H9 (cell line): ENCODE data around the gene SMIM3. TPM values are rescaled to one million over a fixed set of nuclear protein-coding genes. Genes with fewer than 3 reads are reported as not detected.

ENCODE experiments used
- DNase-seq: peaks from one replicate; pipeline ENCODE4 v3.0.0-alpha.2; 2017
- H2AFZ ChIP-seq: one replicate; pipeline ENCODE4 v1.6.1; 2013; ENCODE audit warnings: mild to moderate bottlenecking, low read length, control low read depth, moderate library complexity
- H2AK5ac ChIP-seq: 2 replicates; pipeline ENCODE4 v1.6.1; 2013; ENCODE audit warnings: low read length, control low read depth, mixed read lengths; ENCODE audit not compliant: insufficient read length
- H2BK120ac ChIP-seq: one replicate; pipeline ENCODE4 v1.6.1; 2013; ENCODE audit warnings: low read depth, mild to moderate bottlenecking, low read length, control low read depth, inconsistent platforms; ENCODE audit not compliant: poor library complexity, severe bottlenecking
- H2BK12ac ChIP-seq: 2 replicates; pipeline ENCODE4 v1.6.1; 2013; ENCODE audit warnings: low read length, control low read depth, mixed read lengths, low read depth; ENCODE audit not compliant: insufficient read length
- H2BK15ac ChIP-seq: 2 replicates; pipeline ENCODE4 v1.6.1; 2013; ENCODE audit warnings: low read depth, low read length, control low read depth
- H2BK20ac ChIP-seq: one replicate; pipeline ENCODE4 v1.6.1; 2013; ENCODE audit warnings: low read depth, mild to moderate bottlenecking, low read length, control low read depth, inconsistent platforms; ENCODE audit not compliant: poor library complexity, severe bottlenecking
- H2BK5ac ChIP-seq: 2 replicates; pipeline ENCODE4 v1.6.1; 2013; ENCODE audit warnings: low read length, control low read depth, mixed read lengths; ENCODE audit not compliant: insufficient read length
- H3K14ac ChIP-seq: 2 replicates; pipeline ENCODE4 v1.6.1; 2013; ENCODE audit warnings: low read length, control low read depth; ENCODE audit not compliant: insufficient read depth
- H3K18ac ChIP-seq: 2 replicates; pipeline ENCODE4 v1.6.1; 2013; ENCODE audit warnings: low read depth, mild to moderate bottlenecking, mixed read lengths, low read length, control low read depth; ENCODE audit not compliant: insufficient read length
- H3K23ac ChIP-seq: 2 replicates; pipeline ENCODE4 v1.6.1; 2013; ENCODE audit warnings: low read length, control low read depth, mixed read lengths, low read depth; ENCODE audit not compliant: insufficient read length
- H3K23me2 ChIP-seq: 2 replicates; pipeline ENCODE4 v1.6.1; 2013; ENCODE audit warnings: low read depth, mild to moderate bottlenecking, mixed read lengths, low read length, control low read depth; ENCODE audit not compliant: insufficient read length, poor library complexity, severe bottlenecking
- H3K27ac ChIP-seq: 2 replicates; pipeline ENCODE4 v1.5.1; 2013; ENCODE audit warnings: low read length, control low read depth, mixed read lengths, low read depth; ENCODE audit not compliant: insufficient read length
- H3K27me3 ChIP-seq: 2 replicates; pipeline ENCODE4 v1.6.1; 2013; ENCODE audit warnings: low read length, control low read depth, inconsistent platforms; ENCODE audit not compliant: insufficient read depth
- H3K4ac ChIP-seq: 2 replicates; pipeline ENCODE4 v1.6.1; 2013; ENCODE audit warnings: low read depth, mild to moderate bottlenecking, control low read depth, inconsistent platforms, low read length, moderate library complexity
- H3K4me1 ChIP-seq: 2 replicates; pipeline ENCODE4 v1.6.1; 2013; ENCODE audit warnings: low read length, control low read depth, inconsistent platforms; ENCODE audit not compliant: insufficient read depth
- H3K4me2 ChIP-seq: 2 replicates; pipeline ENCODE4 v1.6.1; 2013; ENCODE audit warnings: low read length, control low read depth, mixed read lengths; ENCODE audit not compliant: insufficient read length, insufficient read depth
- H3K56ac ChIP-seq: 2 replicates; pipeline ENCODE4 v1.6.1; 2013; ENCODE audit warnings: low read depth, mild to moderate bottlenecking, mixed read lengths, low read length, control low read depth; ENCODE audit not compliant: insufficient read length
- H3K79me1 ChIP-seq: 2 replicates; pipeline ENCODE4 v1.6.1; 2013; ENCODE audit warnings: low read depth, mild to moderate bottlenecking, moderate library complexity, low read length, control low read depth, inconsistent platforms; ENCODE audit not compliant: insufficient read depth, poor library complexity, severe bottlenecking
- H3K79me2 ChIP-seq: 2 replicates; pipeline ENCODE4 v1.6.1; 2013; ENCODE audit warnings: low read length, control low read depth, inconsistent platforms; ENCODE audit not compliant: insufficient read depth
- H3K9ac ChIP-seq: 2 replicates; pipeline ENCODE4 v1.6.1; 2013; ENCODE audit warnings: low read length, control low read depth, mixed read lengths; ENCODE audit not compliant: insufficient read length; ENCODE audit errors: extremely low read depth
- H3K9me3 ChIP-seq: one replicate; pipeline ENCODE4 v1.6.1; 2013; ENCODE audit warnings: low read depth, low read length, inconsistent platforms; ENCODE audit not compliant: control insufficient read depth
- H3T11ph ChIP-seq: one replicate; pipeline ENCODE4 v1.6.1; 2013; ENCODE audit warnings: mild to moderate bottlenecking, low read length, control low read depth, inconsistent platforms
- H4K20me1 ChIP-seq: one replicate; pipeline ENCODE4 v1.6.1; 2013; ENCODE audit not compliant: control insufficient read depth, insufficient read length, insufficient read depth
- H4K5ac ChIP-seq: 2 replicates; pipeline ENCODE4 v1.6.1; 2013; ENCODE audit warnings: low read depth, mild to moderate bottlenecking, mixed read lengths, low read length, control low read depth; ENCODE audit not compliant: insufficient read length
- H4K8ac ChIP-seq: replicated peaks from 2 replicates; pipeline ENCODE4 v1.6.1; 2013; ENCODE audit warnings: low read length, control low read depth, mixed read lengths, low read depth; ENCODE audit not compliant: insufficient read length
- H4K91ac ChIP-seq: 2 replicates; pipeline ENCODE4 v1.6.1; 2013; ENCODE audit warnings: low read depth, mild to moderate bottlenecking, moderate library complexity, mixed read lengths, low read length, control low read depth; ENCODE audit not compliant: insufficient read length
- H3K27ac Mint-ChIP-seq, 3 experiments: 2 replicates in 2 of 3; 3 replicates in 1 of 3; pipeline ENCODE4 v1.8.0; 2020 to 2021; ENCODE audit warnings: mixed read lengths in 3 of 3, mild to moderate bottlenecking in 1 of 3, moderate library complexity in 1 of 3
- H3K27me3 Mint-ChIP-seq: 2 replicates; pipeline ENCODE4 v1.8.0; 2021; ENCODE audit warnings: low read depth, mild to moderate bottlenecking, moderate library complexity, mixed read lengths
- H3K36me3 Mint-ChIP-seq, 3 experiments: 2 replicates in 2 of 3; 3 replicates in 1 of 3; pipeline ENCODE4 v1.8.0; 2020 to 2021; ENCODE audit warnings: low read depth in 3 of 3, mixed read lengths in 3 of 3; ENCODE audit not compliant: insufficient read depth in 1 of 3
- H3K4me1 Mint-ChIP-seq, 2 experiments: 2 replicates each; pipeline ENCODE4 v1.8.0; 2020; ENCODE audit warnings: mixed read lengths in 2 of 2
- H3K4me3 Mint-ChIP-seq, 2 experiments: 2 replicates in 1 of 2; 3 replicates in 1 of 2; pipeline ENCODE4 v1.8.0; 2020 to 2021; ENCODE audit warnings: mild to moderate bottlenecking in 2 of 2, mixed read lengths in 2 of 2, moderate library complexity in 1 of 2
- H3K9me3 Mint-ChIP-seq, 2 experiments: 2 replicates in 1 of 2; 3 replicates in 1 of 2; pipeline ENCODE4 v1.8.0; 2020; ENCODE audit warnings: mild to moderate bottlenecking in 2 of 2, mixed read lengths in 2 of 2, moderate library complexity in 1 of 2
- WGBS: extraction: QIAGEN DNeasy Blood & Tissue Kit; methylation state at CpG from one replicate; pipeline ENCODE4 v1.1.7; 2013; ENCODE audit warnings: missing lambda C conversion rate, low lambda C conversion rate, mixed read lengths; ENCODE audit not compliant: insufficient read length; ENCODE audit errors: extremely low coverage; 5-methylcytosine and 5-hydroxymethylcytosine counted together
- total RNA-seq: library from RNA; stranded (reverse); gene quantifications from 2 replicates; pipeline ENCODE4 v1.2.1, GENCODE V29; 2021
- TF ChIP-seq, protein P1 (sequence below): fragments of 200-600 bp; sonication (generic); conservative IDR thresholded peaks from 3 replicates; pipeline ENCODE4 v1.8.0; 2021; ENCODE audit warnings: antibody characterized with exemption, mild to moderate bottlenecking

SMIM3 gene
- total RNA-seq, 1 experiment from 2014 or later = 42.0 TPM

DNA sequence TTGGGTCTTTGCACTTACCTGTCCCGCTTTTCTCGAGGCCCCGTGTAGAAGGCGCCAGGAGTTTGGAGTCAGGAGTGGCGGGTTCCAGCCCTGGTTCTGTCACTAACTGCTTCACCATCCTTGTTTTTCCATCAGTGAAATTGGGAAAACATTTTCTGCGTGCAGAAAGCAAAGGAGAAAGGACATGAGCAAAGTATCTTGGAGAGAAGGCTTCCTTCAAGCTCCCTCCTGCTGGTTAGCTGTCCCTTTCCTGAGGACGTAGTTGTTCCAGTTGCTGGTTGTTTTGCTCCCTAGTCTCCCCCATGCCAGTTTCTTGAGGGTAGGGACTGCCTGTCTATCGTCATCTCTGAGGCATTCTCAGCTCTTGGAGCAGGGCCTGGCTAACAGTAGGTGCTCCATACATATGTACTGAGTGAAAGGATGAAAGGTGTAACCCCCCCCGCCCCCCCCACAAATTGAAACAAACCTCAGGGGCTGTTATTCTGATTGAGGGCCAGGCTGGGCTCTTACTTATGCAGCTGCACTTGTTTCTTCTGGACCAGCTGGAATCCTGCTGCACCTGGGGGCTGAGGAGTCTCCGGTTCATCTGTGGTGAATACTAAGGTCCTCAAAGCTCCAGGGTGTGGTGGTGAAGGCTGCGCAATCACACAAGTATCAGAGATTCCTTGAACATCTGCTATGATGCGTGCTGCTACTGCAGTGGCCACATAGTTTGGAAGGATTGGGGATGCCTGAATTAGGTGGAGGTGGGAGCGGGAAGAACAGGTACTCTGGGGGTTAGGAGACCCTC, 1.0 kb downstream of the SMIM3 start:
- peak overlapping the region; percentile 84 for H3K9ac ChIP-seq
- H3T11ph ChIP-seq = no peak overlapping the region
- peak overlapping the region; percentile 89 to 99 for H3K4me3 Mint-ChIP-seq
- H3K27me3 Mint-ChIP-seq = peaks cover 46% of the 10 kb centered on the region
- peak overlapping the region; percentile 82 for H2BK12ac ChIP-seq
- H3K56ac ChIP-seq = no peak overlapping the region
- no peak overlapping the region for H2AFZ ChIP-seq
- peak overlapping the region; percentile 69 for H3K14ac ChIP-seq
- H3K27ac Mint-ChIP-seq = peak overlapping the region; percentile 97 to 98 (median 97)
- no peaks in the 10 kb centered on the region for H3K9me3 ChIP-seq
- no peak overlapping the region for H4K8ac ChIP-seq
- peaks cover 17 to 19% (median 19%) of the 10 kb centered on the region in 3 experiments for H3K36me3 Mint-ChIP-seq
- H2BK5ac ChIP-seq = no peak overlapping the region
- peak; percentile 93 for DNase-seq
- H2BK20ac ChIP-seq = no peak overlapping the region
- no peak overlapping the region for H2BK15ac ChIP-seq
- peaks cover 31% of the 10 kb centered on the region for H3K4me1 ChIP-seq
- H2BK120ac ChIP-seq = no peak overlapping the region
- TF ChIP-seq, protein P1, sequence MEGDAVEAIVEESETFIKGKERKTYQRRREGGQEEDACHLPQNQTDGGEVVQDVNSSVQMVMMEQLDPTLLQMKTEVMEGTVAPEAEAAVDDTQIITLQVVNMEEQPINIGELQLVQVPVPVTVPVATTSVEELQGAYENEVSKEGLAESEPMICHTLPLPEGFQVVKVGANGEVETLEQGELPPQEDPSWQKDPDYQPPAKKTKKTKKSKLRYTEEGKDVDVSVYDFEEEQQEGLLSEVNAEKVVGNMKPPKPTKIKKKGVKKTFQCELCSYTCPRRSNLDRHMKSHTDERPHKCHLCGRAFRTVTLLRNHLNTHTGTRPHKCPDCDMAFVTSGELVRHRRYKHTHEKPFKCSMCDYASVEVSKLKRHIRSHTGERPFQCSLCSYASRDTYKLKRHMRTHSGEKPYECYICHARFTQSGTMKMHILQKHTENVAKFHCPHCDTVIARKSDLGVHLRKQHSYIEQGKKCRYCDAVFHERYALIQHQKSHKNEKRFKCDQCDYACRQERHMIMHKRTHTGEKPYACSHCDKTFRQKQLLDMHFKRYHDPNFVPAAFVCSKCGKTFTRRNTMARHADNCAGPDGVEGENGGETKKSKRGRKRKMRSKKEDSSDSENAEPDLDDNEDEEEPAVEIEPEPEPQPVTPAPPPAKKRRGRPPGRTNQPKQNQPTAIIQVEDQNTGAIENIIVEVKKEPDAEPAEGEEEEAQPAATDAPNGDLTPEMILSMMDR = 0 out of 3 replicates have a peak, but pooled peaks have one; percentile 4
- no peaks in the 10 kb centered on the region for H3K79me1 ChIP-seq
- peak overlapping the region; percentile 68 for H3K4ac ChIP-seq
- H2AK5ac ChIP-seq = peak overlapping the region; percentile 10
- peak overlapping the region; percentile 79 for H3K18ac ChIP-seq
- peak overlapping the region; percentile 28 for H4K5ac ChIP-seq
- H3K23me2 ChIP-seq = peaks cover 13% of the 10 kb centered on the region
- no CpG with 5 or more reads among the region's 13 CpGs for WGBS
- H3K4me2 ChIP-seq = peak overlapping the region; percentile 95
- H3K9me3 Mint-ChIP-seq = no peaks in the 10 kb centered on the region; a peak in 1 of 5 replicates
- H4K20me1 ChIP-seq = no peaks in the 10 kb centered on the region
- H3K79me2 ChIP-seq = peaks cover 2% of the 10 kb centered on the region; the same call in 1 of the 2 replicates
- H3K4me1 Mint-ChIP-seq = peaks cover 64 to 66% of the 10 kb centered on the region in 2 experiments
- peaks cover 4% of the 10 kb centered on the region; the same call in 1 of the 2 replicates for H3K27me3 ChIP-seq
- H3K27ac ChIP-seq = peak overlapping the region; percentile 91
- H3K23ac ChIP-seq = no peak overlapping the region
- H4K91ac ChIP-seq = peak overlapping the region; percentile 71
